Right lung (tissue), 5 donors: ENCODE data around the gene TMEM43. TPM values are rescaled to one million over a fixed set of nuclear protein-coding genes. Genes with fewer than 3 reads are reported as not detected.

ENCODE experiments used
- DNase-seq, 2 donors: peaks; one replicate each; pipeline ENCODE4 v3.0.0-alpha.2; 2013
- polyA plus RNA-seq, 5 donors: library from polyadenylated mRNA; unstranded; fragments of 120-200 nt; gene quantifications; one replicate each; pipeline versions ENCODE4 v1.2.1 to v1.2.3, GENCODE V29; 2013; ENCODE audit warnings: inconsistent platforms in 1 of 5, low replicate concordance in 1 of 5; ENCODE audit not compliant: insufficient read length in 5 of 5, insufficient read depth in 1 of 5

Gene TMEM43
- polyA plus RNA-seq, 5 donors: 61.5 to 65.8 (median 62.1) TPM

- no peak for DNase-seq
These were observed 9.4 kb downstream of the TMEM43 start for GRCh38 chr3:14134291-14134690.

- DNase-seq: no peak
These were observed 10.7 kb downstream of the TMEM43 start for GRCh38 chr3:14135581-14135980.

DNA sequence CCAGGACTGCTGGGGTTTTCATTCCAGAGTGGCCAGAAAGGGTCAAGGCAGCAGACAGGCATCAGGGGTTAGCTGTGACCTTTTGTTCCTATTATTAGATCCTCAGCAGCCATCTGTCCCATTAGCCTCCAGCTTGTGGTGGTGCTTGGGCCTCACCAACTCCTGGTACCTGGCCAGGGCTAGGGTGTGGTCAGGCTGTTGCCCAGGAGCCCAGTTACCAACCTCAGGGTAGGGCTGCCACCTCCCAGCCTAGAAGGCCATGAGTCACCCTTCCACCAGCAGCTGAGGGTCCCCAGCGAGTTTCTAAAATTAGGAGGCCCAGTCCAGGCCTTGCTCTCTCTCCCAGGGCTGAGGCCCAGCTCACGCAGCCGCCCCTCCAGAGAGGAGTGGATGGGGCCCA lies 12.2 kb downstream of the TMEM43 start:
- no peak for DNase-seq

- no peak for DNase-seq
These were observed 12.6 kb downstream of the TMEM43 start for GRCh38 chr3:14137445-14137844.

- no peak for DNase-seq
These were observed 13.4 kb downstream of the TMEM43 start for GRCh38 chr3:14138109-14138877.

DNA sequence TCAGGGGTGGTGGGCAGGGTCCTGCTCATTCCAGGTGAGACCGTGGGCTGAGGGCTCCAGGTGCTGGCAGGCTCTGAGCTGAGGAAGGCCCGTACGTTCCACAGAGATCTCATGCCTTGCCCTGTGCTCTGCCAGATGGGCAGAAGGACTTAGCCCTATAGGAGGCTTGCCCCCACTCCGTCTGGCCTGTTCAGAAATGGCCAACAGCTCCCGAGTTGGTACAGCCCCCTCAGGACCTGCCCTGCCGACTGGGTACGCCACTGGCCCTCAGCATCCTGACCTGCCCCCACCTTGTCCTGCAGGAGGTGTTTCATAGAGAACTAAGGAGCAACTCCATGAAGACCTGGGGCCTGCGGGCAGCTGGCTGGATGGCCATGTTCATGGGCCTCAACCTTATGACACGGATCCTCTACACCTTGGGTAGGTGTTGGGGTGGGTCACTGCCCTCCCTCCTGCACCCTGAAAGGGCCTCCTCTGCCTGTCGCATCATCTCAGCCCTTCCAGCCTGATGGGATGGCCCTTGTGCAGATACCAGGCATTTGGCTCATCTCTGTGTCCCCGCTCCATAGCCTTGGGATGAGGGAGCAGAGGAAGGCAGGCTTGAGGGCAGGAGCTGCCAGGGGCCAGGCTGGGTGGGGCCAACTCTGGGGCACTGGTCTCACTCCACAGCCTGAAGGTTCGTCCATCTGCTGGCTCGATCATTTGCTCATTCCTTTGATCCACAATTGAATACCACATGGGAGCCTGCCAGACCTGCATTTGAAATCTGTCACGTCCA lies 14.2 kb downstream of the TMEM43 start:
- no peak for DNase-seq

GRCh38 chr3:14139771-14140170 lies 14.9 kb downstream of the TMEM43 start:
- no peak for DNase-seq

- no peak for DNase-seq
These were observed 15.8 kb downstream of the TMEM43 start for GRCh38 chr3:14140668-14141067.

- no peak for DNase-seq
These were observed 16.3 kb downstream of the TMEM43 start for GRCh38 chr3:14141144-14141543.

DNA sequence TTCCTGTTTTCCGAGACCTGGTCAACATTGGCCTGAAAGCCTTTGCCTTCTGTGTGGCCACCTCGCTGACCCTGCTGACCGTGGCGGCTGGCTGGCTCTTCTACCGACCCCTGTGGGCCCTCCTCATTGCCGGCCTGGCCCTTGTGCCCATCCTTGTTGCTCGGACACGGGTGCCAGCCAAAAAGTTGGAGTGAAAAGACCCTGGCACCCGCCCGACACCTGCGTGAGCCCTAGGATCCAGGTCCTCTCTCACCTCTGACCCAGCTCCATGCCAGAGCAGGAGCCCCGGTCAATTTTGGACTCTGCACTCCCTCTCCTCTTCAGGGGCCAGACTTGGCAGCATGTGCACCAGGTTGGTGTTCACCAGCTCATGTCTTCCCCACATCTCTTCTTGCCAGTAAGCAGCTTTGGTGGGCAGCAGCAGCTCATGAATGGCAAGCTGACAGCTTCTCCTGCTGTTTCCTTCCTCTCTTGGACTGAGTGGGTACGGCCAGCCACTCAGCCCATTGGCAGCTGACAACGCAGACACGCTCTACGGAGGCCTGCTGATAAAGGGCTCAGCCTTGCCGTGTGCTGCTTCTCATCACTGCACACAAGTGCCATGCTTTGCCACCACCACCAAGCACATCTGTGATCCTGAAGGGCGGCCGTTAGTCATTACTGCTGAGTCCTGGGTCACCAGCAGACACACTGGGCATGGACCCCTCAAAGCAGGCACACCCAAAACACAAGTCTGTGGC lies 16.9 kb downstream of the TMEM43 start:
- DNase-seq: no peak

DNA sequence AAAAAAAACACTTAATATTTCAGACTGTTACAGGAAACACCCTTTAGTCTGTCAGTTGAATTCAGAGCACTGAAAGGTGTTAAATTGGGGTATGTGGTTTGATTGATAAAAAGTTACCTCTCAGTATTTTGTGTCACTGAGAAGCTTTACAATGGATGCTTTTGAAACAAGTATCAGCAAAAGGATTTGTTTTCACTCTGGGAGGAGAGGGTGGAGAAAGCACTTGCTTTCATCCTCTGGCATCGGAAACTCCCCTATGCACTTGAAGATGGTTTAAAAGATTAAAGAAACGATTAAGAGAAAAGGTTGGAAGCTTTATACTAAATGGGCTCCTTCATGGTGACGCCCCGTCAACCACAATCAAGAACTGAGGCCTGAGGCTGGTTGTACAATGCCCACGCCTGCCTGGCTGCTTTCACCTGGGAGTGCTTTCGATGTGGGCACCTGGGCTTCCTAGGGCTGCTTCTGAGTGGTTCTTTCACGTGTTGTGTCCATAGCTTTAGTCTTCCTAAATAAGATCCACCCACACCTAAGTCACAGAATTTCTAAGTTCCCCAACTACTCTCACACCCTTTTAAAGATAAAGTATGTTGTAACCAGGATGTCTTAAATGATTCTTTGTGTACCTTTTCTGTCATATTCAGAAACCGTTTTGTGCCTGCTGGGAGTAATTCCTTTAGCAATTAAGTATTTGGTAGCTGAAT lies 17.9 kb downstream of the TMEM43 start:
- no peak for DNase-seq

GRCh38 chr3:14143271-14144225 lies 18.7 kb downstream of the TMEM43 start:
- peak; percentile 64 to 75 for DNase-seq

DNA sequence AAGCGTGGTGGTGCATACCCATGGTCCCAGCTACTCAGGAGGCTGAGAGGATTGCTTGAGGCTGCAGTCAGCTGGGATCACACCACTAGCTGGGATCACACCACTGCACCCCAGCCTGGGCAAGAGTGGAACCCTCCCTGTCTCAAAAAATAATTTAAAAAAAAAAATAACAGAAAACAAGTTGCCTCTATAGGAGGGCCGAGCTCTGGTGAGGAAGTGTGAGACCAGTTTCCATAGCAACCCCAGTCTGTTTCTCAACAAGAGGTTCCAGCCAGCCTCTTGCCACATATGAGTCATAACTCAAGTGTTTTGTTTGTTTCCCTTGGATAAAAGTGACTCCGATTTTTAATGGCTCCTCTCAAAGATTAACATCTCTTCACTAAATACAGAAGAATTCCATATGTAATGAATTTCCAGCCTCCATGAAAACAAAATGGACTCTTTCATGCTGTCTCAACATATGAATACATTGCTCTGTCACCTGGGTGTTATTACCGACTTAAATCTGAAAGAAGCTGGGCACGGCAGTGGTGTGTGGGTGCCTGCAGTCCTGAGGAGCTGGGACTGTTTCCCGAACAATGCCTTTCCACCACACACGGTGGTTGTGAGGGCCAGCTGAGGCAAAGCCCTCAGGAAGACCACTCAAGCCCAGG lies 19.7 kb downstream of the TMEM43 start:
- DNase-seq: peak; percentile 90 to 95

DNA sequence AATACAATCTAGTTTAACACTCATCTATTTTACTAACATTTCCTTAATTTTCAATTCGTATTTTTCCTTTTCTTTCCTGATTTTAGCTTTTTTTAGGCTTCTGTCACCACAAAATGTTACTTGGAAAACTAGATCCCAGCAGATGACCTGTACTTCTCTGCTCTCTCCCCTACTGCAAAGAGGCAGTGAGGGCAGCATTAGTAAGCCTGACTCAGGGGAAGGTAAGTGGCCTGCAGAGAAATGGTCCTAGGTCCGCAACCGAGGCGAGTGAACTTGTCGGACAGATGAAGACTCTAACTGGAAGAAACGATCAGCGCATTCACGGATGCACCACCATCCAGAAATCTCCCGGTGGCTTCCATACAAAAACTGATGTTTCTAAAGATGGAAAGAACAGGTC lies 20.4 kb downstream of the TMEM43 start:
- no peak for DNase-seq

DNA sequence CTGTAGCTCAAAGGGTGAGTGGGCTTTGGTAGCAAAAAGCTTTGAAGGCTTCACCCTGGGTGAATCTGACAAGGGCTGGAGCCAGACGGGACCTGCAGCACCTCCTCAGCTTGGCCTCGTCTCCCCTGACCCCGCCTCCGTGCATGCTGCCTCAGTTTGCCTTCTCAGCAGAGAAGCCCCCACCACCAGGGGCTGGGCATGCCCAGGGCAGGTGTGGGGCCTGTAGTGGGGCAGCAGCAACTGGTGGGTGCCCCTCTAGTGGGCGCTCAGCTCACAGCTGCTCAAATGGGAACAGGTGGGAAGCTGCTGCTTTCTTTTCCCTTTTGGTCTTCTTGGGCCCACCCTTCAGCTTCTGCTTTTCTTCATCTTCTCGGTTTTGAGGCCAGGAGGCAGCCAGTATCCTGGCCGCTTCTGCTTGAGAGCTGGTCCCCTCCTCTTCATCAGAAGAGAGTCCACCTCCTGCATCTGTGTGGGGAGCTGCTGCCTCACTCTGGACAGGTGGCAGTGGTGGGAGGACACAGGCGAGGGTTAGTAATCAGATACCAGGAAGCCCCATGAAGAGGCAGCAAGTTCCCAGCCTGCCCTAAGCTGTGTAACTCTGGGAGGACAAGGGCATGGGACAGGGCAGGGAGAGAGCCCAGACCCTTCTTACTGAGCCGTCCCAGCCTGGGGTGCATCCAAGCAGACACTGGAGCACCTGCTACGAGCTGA lies 21.0 kb downstream of the TMEM43 start:
- no peak for DNase-seq

GRCh38 chr3:14146381-14147065 lies 21.7 kb downstream of the TMEM43 start:
- DNase-seq: no peak

- no peak for DNase-seq
These were observed 22.2 kb downstream of the TMEM43 start for GRCh38 chr3:14147066-14147435.

DNA sequence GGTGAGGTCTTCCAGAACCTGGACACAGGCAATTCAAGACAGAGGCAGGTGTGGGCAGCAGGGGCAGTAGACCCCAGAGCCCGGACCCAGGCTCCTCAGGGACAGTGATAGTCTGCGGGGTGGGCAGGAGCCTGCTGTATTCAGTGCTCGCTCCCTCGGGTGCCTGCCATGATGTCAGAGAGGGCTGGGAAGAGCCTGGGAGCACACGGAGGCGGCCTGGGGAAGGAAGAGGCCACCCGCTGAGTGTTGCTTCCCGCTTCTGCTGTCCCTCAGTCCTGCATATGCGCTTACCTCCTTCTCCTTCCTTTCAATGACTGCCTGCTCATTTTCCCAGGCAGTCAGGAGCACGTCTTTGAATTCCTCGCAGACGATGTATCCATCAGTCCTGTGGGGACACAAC lies 22.8 kb downstream of the TMEM43 start:
- no peak for DNase-seq
